HepG2 (cell line): ENCODE results near the gene PIWIL4.

ENCODE experiments used
- CEBPB ChIP-seq: IDR thresholded peaks from 2 replicates; pipeline ENCODE4 v1.6.1; 2011; ENCODE audit warnings: low read depth, low read length, improper control_type of control experiment, borderline replicate concordance
- CTCF ChIP-seq: sonication (generic); formaldehyde crosslinking; IDR thresholded peaks from 2 replicates; pipeline ENCODE4 v1.5.0; 2020; ENCODE audit warnings: mild to moderate bottlenecking, missing genetic modification reagents, moderate library complexity
- MAFK ChIP-seq, 2 experiments: IDR thresholded peaks in 1 of 2; conservative IDR thresholded peaks in 1 of 2; 2 replicates each; pipeline ENCODE4 v1.6.1; 2011; ENCODE audit warnings: improper control_type of control experiment in 2 of 2, low read length in 2 of 2
- MAX ChIP-seq: IDR thresholded peaks from 2 replicates; pipeline ENCODE4 v1.6.1; 2012; ENCODE audit warnings: inconsistent platforms
- PATZ1 ChIP-seq: sonication (generic); formaldehyde crosslinking; IDR thresholded peaks from 2 replicates; pipeline ENCODE4 v1.4.0; 2020; ENCODE audit warnings: missing genetic modification reagents
- TBL1XR1 ChIP-seq: fragments of 150-350 bp; IDR thresholded peaks from 2 replicates; pipeline ENCODE4 v1.6.1; 2014; ENCODE audit warnings: borderline replicate concordance, low read length; ENCODE audit not compliant: partially characterized antibody
- ZNF687 ChIP-seq: sonication (generic); formaldehyde crosslinking; IDR thresholded peaks from 2 replicates; pipeline ENCODE4 v1.5.1; 2020; ENCODE audit warnings: mild to moderate bottlenecking, missing genetic modification reagents, moderate library complexity

GRCh38 chr11:94539420-94539819 is 27.7 kb upstream of the PIWIL4 start:
- TF ChIP-seq CTCF (CRISPR knock-in tag) = no peak
- TF ChIP-seq TBL1XR1 = no peak
- TF ChIP-seq MAFK (conservative IDR thresholded peaks at IDR 0.05 in 1 of 2, IDR thresholded peaks at IDR 0.05 in 1 of 2; ENCODE audit: low read length in 2 of 2) = no peak
- TF ChIP-seq MAX = no peak
- no peak for TF ChIP-seq PATZ1
- TF ChIP-seq ZNF687 (CRISPR knock-in tag) = no peak
- no peak for TF ChIP-seq CEBPB
